Fibroblast of skin of right biceps (primary cell): Measurements from ENCODE around the gene TMEM131.
"Not testable (repeated sequence)": the region's sequence is repeated elsewhere in the genome, so short reads cannot be mapped to it uniquely, and the experiment has no call there.

Experiments used
- DNase-seq: peaks from one replicate; pipeline ENCODE4 v3.0.0-alpha.2; 2013

TMEM131 gene

GRCh38 chr2:97717613-97717995, 278.1 kb downstream of the TMEM131 start:
- no peak for DNase-seq

GRCh38 chr2:97716695-97717612, 278.8 kb downstream of the TMEM131 start:
- DNase-seq, result no peak

- DNase-seq, result no peak
These were observed 279.6 kb downstream of the TMEM131 start for GRCh38 chr2:97715951-97716694.

GRCh38 chr2:97714950-97715652, 280.6 kb downstream of the TMEM131 start:
- no peak for DNase-seq

- no peak for DNase-seq
These were observed 281.4 kb downstream of the TMEM131 start for GRCh38 chr2:97714084-97714949.

- DNase-seq, result no peak
These were observed 282.3 kb downstream of the TMEM131 start, which contains the start of gene ZAP70 for GRCh38 chr2:97713296-97714083. Gene ZAP70 (plus strand): TSS chr2:97713576. CDS start chr2:97724037, 10,461 bp downstream.

GRCh38 chr2:97712693-97713295, 283.0 kb downstream of the TMEM131 start:
- no peak for DNase-seq

- not testable (repeated sequence) for DNase-seq
These were observed 283.6 kb downstream of the TMEM131 start for GRCh38 chr2:97712175-97712574.

- no peak for DNase-seq
These were observed 284.4 kb downstream of the TMEM131 start for GRCh38 chr2:97711394-97711711.

GRCh38 chr2:97708608-97709007, 287.1 kb downstream of the TMEM131 start:
- no peak for DNase-seq

- no peak for DNase-seq
These were observed 287.7 kb downstream of the TMEM131 start for GRCh38 chr2:97708048-97708380.

GRCh38 chr2:97707362-97708047, 288.2 kb downstream of the TMEM131 start:
- DNase-seq, result no peak

- DNase-seq, result no peak
These were observed 288.9 kb downstream of the TMEM131 start for GRCh38 chr2:97706708-97707345.
